Endothelial cell of coronary artery (primary cell): ENCODE measurements around the gene PCARE. TPM values are rescaled to one million over a fixed set of nuclear protein-coding genes. Genes with fewer than 3 reads are reported as not detected.

Experiments
- total RNA-seq: library from RNA; depleted of rRNA; stranded (reverse); fragments of >200 nt; gene quantifications from 2 replicates; pipeline ENCODE4 v1.2.3, GENCODE V29; 2014

Gene PCARE
- under 0.01 TPM in 1 of 2 replicates, not detected in the other for total RNA-seq

GRCh38 chr2:29074411-29074810 lies at the start of gene PCARE:
Gene PCARE (minus strand): TSS chr2:29074523. CDS start chr2:29074261, 262 bp downstream.

GRCh38 chr2:29114946-29115609 lies 40.8 kb upstream of the PCARE start, which contains the start of gene CLIP4:
Gene CLIP4 (plus strand): TSS chr2:29115415. CDS start chr2:29121389, 5,974 bp downstream.

Other genes starting within 250 kb of the PCARE start
- gene TRMT61B, start 204.2 kb downstream of the PCARE start, total RNA-seq = 12.7 and 13.9 TPM in 2 replicates
- gene WDR43, start 179.9 kb downstream of the PCARE start, total RNA-seq = 75.0 and 80.2 TPM in 2 replicates
- under 0.01 TPM in 2 replicates for gene TOGARAM2, start 93.2 kb downstream of the PCARE start, total RNA-seq
- gene CLIP4, start 40.9 kb upstream of the PCARE start, total RNA-seq = 22.4 and 39.9 TPM in 2 replicates